Uterus (tissue), 4 donors: Measurements from ENCODE around the gene NRROS. TPM values are rescaled to one million over a fixed set of nuclear protein-coding genes. Genes with fewer than 3 reads are reported as not detected.

ENCODE experiments used
- DNase-seq, 2 donors: peaks; one replicate each; pipeline ENCODE4 v3.0.0-alpha.2; 2019 to 2020
- H3K27ac ChIP-seq, 2 donors: fragments of 200-600 bp; sonication (generic); 1 replicate in 1 of 2; 2 replicates in 1 of 2; pipeline ENCODE4 v1.5.1; 2016 to 2018
- H3K27me3 ChIP-seq, 2 donors: fragments of 200-600 bp; sonication (generic); one replicate each; pipeline ENCODE4 v1.5.1; 2018 to 2019; ENCODE audit warnings: control low read depth in 1 of 2
- H3K36me3 ChIP-seq, 2 donors: fragments of 200-600 bp; sonication (generic); one replicate each; pipeline ENCODE4 v1.5.1; 2019; ENCODE audit warnings: control low read depth in 1 of 2
- H3K4me1 ChIP-seq, 2 donors: fragments of 200-600 bp; sonication (generic); one replicate each; pipeline ENCODE4 v1.5.1; 2018 to 2019; ENCODE audit warnings: control low read depth in 1 of 2
- H3K4me3 ChIP-seq, 2 donors: fragments of 200-600 bp; sonication (generic); 1 replicate in 1 of 2; 2 replicates in 1 of 2; pipeline ENCODE4 v1.5.1; 2018 to 2019; ENCODE audit warnings: mild to moderate bottlenecking in 1 of 2
- H3K9me3 ChIP-seq, 2 donors: fragments of 200-600 bp; sonication (generic); one replicate each; pipeline ENCODE4 v1.5.1; 2019; ENCODE audit warnings: control low read depth in 1 of 2
- CTCF ChIP-seq, 4 experiments: fragments of 200-600 bp in 2 of 4; fragments of 450-650 bp in 2 of 4; sonication (generic) in 2 of 4; IDR thresholded peaks; one replicate each; pipeline ENCODE4 v1.5.1; 2016 to 2019; ENCODE audit warnings: antibody characterized with exemption in 4 of 4, mild to moderate bottlenecking in 2 of 4, moderate library complexity in 1 of 4
- POLR2A ChIP-seq, 2 donors: fragments of 450-650 bp; IDR thresholded peaks; one replicate each; pipeline ENCODE4 v1.6.1; 2016; ENCODE audit warnings: antibody characterized with exemption in 2 of 2, mild to moderate bottlenecking in 1 of 2, moderate library complexity in 1 of 2
- intact Hi-C: fragments of 100-400 bp; cut with DNase I; formaldehyde crosslinking; loops from one replicate; pipeline ENCODE4 v1.15.1; 2023; ENCODE audit warnings: low total_unique reads
- total RNA-seq, 4 donors: library from RNA; depleted of rRNA in 3 of 4; stranded (reverse); fragments of >200 nt in 3 of 4; gene quantifications; one replicate each; pipeline versions ENCODE4 v1.1.0 to v1.2.4, GENCODE V29; 2014 to 2023
- donor health status: DM: yes; HTN: yes; CAD: no.

Gene NRROS
- total RNA-seq, 4 donors from 2014 or later = 6.5 to 36.8 (median 7.6) TPM

- no peak overlapping the region for H3K27ac ChIP-seq
- intact Hi-C loops = no loop called here
- H3K4me1 ChIP-seq = no peaks in the 10 kb centered on the region
- DNase-seq = no peak
- H3K36me3 ChIP-seq = no peaks in the 10 kb centered on the region
- no peaks in the 10 kb centered on the region for H3K9me3 ChIP-seq
- no peak overlapping the region for H3K4me3 ChIP-seq
- H3K27me3 ChIP-seq = no peaks in the 10 kb centered on the region
- TF ChIP-seq CTCF (IDR thresholded peaks at IDR 0.05) (no peak), POLR2A (IDR thresholded peaks at IDR 0.05) (no peak)
Observed at GRCh38 chr3:196642434-196642833, 2.9 kb downstream of the NRROS start.

- TF ChIP-seq CTCF (IDR thresholded peaks at IDR 0.05) (no peak), POLR2A (IDR thresholded peaks at IDR 0.05) (no peak)
- no peaks in the 10 kb centered on the region for H3K9me3 ChIP-seq
- no peak for DNase-seq
- H3K27me3 ChIP-seq = no peaks in the 10 kb centered on the region
- no peaks in the 10 kb centered on the region for H3K36me3 ChIP-seq
- intact Hi-C loops = no loop called here
- no peak overlapping the region for H3K27ac ChIP-seq
- H3K4me3 ChIP-seq = no peak overlapping the region
- H3K4me1 ChIP-seq = no peaks in the 10 kb centered on the region
Observed at GRCh38 chr3:196643201-196643749, 3.8 kb downstream of the NRROS start.

- Histone ChIP-seq H3K4me3 (no peak overlapping the region), H3K27me3 (no peaks in the 10 kb centered on the region), H3K27ac (no peak overlapping the region), H3K36me3 (no peaks in the 10 kb centered on the region), H3K4me1 (no peaks in the 10 kb centered on the region), H3K9me3 (no peaks in the 10 kb centered on the region)
- DNase-seq = no peak
- TF ChIP-seq CTCF (IDR thresholded peaks at IDR 0.05) (no peak), POLR2A (IDR thresholded peaks at IDR 0.05) (no peak)
- intact Hi-C loops = no loop called here
Observed at GRCh38 chr3:196643761-196644160, 4.3 kb downstream of the NRROS start.

GRCh38 chr3:196645096-196645495 is 5.6 kb downstream of the NRROS start:
- Histone ChIP-seq H3K27me3 (no peaks in the 10 kb centered on the region), H3K4me3 (no peak overlapping the region), H3K36me3 (no peaks in the 10 kb centered on the region), H3K27ac (no peak overlapping the region), H3K4me1 (no peaks in the 10 kb centered on the region), H3K9me3 (no peaks in the 10 kb centered on the region)
- TF ChIP-seq POLR2A (IDR thresholded peaks at IDR 0.05) (no peak), CTCF (IDR thresholded peaks at IDR 0.05) (no peak)
- DNase-seq = no peak
- intact Hi-C loops = no loop called here

GRCh38 chr3:196645897-196646665 is 6.6 kb downstream of the NRROS start:
- Histone ChIP-seq H3K36me3 (no peaks in the 10 kb centered on the region), H3K27me3 (no peaks in the 10 kb centered on the region), H3K9me3 (no peaks in the 10 kb centered on the region), H3K4me3 (no peak overlapping the region), H3K4me1 (no peaks in the 10 kb centered on the region), H3K27ac (no peak overlapping the region)
- TF ChIP-seq CTCF (IDR thresholded peaks at IDR 0.05) (no peak), POLR2A (IDR thresholded peaks at IDR 0.05) (no peak)
- DNase-seq = no peak
- intact Hi-C loops = no loop called here
